NB4 (cell line): Measurements from ENCODE around the gene SPATA2.

Experiments
- DNase-seq: peaks from one replicate; pipeline ENCODE4 v3.0.0; 2010; ENCODE audit warnings: low read depth
- H3K4me3 ChIP-seq: one replicate; pipeline ENCODE4 v1.5.1; 2011; ENCODE audit warnings: mild to moderate bottlenecking, low read depth, low read length, moderate library complexity
- MAX ChIP-seq: IDR thresholded peaks from 2 replicates; pipeline ENCODE4 v1.6.1; 2011; ENCODE audit warnings: low read depth, low read length
- MYC ChIP-seq: IDR thresholded peaks from 2 replicates; pipeline ENCODE4 v1.6.1; 2011; ENCODE audit warnings: low read depth, low read length
- POLR2A ChIP-seq: IDR thresholded peaks from 2 replicates; pipeline ENCODE4 v1.6.1; 2011; ENCODE audit warnings: mild to moderate bottlenecking; ENCODE audit not compliant: insufficient read length; ENCODE audit errors: extremely low read depth
- TF ChIP-seq, protein P1 (sequence below): IDR thresholded peaks from one replicate; pipeline ENCODE4 v1.5.1; 2012; ENCODE audit warnings: low read depth, low read length

Gene SPATA2

DNA sequence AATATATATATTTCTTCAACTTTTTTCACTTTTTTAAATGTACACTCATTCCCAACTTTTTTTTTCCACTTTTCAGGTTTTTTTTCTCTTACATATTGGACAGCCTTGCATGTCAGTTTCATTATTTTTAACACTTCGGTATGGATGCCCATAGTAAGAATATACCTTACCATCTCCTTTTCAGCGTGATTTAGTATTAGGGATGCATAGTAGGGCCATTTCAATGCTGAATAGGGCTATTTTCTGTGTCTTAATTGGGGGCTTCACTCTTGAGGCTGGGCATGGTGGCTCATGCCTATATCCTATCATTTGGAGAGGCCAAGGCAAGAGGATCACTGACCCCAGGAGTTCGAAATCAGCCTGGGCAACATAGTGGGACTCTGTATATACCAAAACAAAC, 27.6 kb upstream of the SPATA2 start:
- TF ChIP-seq MYC (no peak), POLR2A (no peak), MAX (no peak)
- TF ChIP-seq, protein P1, sequence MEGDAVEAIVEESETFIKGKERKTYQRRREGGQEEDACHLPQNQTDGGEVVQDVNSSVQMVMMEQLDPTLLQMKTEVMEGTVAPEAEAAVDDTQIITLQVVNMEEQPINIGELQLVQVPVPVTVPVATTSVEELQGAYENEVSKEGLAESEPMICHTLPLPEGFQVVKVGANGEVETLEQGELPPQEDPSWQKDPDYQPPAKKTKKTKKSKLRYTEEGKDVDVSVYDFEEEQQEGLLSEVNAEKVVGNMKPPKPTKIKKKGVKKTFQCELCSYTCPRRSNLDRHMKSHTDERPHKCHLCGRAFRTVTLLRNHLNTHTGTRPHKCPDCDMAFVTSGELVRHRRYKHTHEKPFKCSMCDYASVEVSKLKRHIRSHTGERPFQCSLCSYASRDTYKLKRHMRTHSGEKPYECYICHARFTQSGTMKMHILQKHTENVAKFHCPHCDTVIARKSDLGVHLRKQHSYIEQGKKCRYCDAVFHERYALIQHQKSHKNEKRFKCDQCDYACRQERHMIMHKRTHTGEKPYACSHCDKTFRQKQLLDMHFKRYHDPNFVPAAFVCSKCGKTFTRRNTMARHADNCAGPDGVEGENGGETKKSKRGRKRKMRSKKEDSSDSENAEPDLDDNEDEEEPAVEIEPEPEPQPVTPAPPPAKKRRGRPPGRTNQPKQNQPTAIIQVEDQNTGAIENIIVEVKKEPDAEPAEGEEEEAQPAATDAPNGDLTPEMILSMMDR: no peak
- H3K4me3 ChIP-seq: no peak overlapping the region
- no peak for DNase-seq

- TF ChIP-seq MAX (no peak), MYC (no peak), POLR2A (no peak)
- TF ChIP-seq, protein P1: no peak
- no peak overlapping the region for H3K4me3 ChIP-seq
- no peak for DNase-seq
These were observed 27.0 kb upstream of the SPATA2 start for GRCh38 chr20:49942303-49942702.

GRCh38 chr20:49941456-49941855, 26.1 kb upstream of the SPATA2 start:
- H3K4me3 ChIP-seq: no peak overlapping the region
- TF ChIP-seq POLR2A (no peak), MYC (no peak), MAX (no peak)
- TF ChIP-seq, protein P1: no peak
- no peak for DNase-seq

DNA sequence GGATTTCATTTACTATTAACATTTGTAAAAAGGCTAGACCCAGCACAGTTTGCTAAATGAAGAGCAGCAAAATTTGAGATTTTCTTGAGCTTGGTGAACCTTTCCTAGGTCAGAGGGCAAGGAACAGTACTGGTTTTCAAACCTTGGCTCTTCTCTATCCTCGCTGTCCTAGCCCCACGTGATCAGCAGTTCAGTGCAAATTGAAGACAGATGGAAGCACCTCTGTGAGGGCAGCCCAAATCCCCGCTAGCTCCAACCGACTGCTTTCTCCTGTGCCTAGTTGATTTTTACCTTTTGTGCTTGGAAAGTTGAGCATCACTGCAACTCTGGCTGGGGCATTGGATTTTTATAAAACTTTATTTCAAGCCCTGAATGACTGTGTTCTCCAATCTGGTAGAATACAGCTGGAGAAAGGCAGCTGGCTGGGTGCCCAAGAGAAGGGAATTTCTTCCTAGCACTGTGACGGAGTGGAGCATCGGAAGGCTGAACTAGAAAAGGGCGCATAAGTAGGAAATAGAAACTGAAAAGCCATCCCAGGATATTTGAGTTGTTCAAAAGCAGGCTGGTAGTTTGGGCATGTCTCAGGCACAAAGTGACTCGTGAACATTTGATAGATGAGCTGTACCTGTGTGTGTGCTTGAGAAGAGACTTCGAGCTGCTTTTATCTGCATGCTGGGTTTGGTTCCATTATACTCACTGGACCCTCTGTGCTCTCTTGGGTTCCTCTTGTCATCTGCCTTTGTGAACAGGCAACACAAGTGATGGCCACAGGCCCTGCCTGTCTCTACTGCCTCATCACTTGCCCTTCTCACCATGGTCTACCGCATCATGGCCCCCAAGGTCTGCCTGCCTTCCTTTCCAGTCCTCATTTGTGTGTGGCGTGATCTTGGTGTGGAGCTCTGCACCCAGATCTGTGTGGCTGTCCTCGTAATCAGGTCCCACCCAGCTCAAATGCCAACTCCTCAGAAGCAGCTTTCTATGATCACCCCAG, 23.1 kb upstream of the SPATA2 start:
- TF ChIP-seq, protein P1: no peak
- TF ChIP-seq MYC: no peak
- TF ChIP-seq MAX: no peak
- DNase-seq: no peak
- H3K4me3 ChIP-seq: peak overlapping the region; percentile 87

DNA sequence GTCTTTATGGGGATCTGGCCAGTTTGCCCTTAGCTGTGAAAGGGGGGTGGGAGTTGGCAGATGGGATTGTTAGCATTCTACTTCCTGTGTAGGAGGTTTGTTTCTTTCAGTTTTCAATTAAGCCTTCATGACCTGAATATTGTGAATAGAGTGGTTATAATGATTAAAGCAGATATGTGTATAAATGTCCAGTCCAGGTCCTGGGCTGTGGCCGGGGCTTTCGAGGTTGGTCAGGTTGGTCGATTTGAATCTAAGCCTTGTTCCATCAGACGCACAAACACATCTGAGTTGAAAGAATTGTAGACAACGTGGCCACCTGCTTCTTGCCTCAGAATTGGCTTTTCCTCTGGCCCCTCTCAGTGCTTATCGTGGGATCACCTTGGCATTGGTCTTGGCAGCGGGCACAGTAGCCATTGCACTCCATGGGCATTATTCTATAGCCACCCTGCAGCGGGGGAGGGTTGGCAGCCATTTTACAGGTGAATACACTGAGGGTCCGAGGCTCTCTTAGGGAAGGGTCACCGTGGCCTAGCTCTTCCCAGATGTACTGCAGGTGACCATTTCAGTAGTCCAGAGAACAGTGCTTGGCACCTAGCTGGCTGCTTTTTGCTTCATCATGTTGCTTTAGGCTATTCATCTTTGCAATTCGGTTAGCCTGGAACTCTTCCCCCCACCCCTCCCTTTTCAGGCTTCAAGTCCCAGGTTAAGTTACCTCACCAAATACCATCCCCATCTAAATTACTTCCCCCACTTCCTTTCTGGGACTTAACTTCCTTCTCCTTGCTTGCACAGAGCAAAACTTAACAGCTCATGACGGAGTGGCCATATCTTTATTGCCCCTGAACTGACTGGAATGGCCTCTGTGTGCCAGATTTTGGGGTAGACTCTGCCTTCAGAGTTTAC, 21.9 kb upstream of the SPATA2 start:
- peak overlapping the region; percentile 87 for H3K4me3 ChIP-seq
- peak; percentile 74 for DNase-seq
- 0 out of 2 replicates have a peak, but pooled peaks have one; percentile 27 for TF ChIP-seq MAX
- TF ChIP-seq POLR2A: no peak
- TF ChIP-seq, protein P1: no peak
- TF ChIP-seq MYC: no peak
